ENCODE measurements around the gene CD83.

DNA sequence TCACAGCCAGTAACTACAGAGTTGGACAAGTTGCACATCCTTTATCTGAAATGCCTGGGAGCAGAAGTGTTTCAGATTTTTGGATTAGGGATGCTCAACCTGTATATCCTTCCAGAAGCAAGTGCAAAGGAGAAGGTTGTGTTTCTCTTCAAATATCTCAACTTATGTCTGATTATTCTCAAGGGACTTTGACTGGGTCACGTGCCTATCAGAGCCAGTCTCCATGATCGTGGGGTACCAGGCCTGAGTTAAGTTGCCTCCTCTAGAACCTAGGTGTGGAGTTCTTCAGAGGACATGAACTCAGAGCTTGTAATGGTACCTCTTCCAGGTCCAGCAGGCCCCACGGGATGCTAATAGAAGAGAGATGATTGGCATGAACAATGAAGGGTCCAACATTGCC lies 7.8 kb downstream of the CD83 start:
- TF ChIP-seq POLR2AphosphoS5 (IDR thresholded peaks at IDR 0.05; ENCODE audit: low read depth): no peak
- TF ChIP-seq, protein P1, sequence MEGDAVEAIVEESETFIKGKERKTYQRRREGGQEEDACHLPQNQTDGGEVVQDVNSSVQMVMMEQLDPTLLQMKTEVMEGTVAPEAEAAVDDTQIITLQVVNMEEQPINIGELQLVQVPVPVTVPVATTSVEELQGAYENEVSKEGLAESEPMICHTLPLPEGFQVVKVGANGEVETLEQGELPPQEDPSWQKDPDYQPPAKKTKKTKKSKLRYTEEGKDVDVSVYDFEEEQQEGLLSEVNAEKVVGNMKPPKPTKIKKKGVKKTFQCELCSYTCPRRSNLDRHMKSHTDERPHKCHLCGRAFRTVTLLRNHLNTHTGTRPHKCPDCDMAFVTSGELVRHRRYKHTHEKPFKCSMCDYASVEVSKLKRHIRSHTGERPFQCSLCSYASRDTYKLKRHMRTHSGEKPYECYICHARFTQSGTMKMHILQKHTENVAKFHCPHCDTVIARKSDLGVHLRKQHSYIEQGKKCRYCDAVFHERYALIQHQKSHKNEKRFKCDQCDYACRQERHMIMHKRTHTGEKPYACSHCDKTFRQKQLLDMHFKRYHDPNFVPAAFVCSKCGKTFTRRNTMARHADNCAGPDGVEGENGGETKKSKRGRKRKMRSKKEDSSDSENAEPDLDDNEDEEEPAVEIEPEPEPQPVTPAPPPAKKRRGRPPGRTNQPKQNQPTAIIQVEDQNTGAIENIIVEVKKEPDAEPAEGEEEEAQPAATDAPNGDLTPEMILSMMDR (IDR thresholded peaks at IDR 0.05; ENCODE audit: insufficient read depth, low read length): no peak
